Endothelial cell of umbilical vein (primary cell): ENCODE data around the gene SH3D19.

Source experiments
- CTCF ChIP-seq, 2 donors: IDR thresholded peaks; 1 replicate in 1 of 2; 2 replicates in 1 of 2; pipeline ENCODE4 v1.5.1; 2011; ENCODE audit warnings: low read length in 2 of 2, mild to moderate bottlenecking in 2 of 2, moderate library complexity in 2 of 2, control low read depth in 1 of 2, inconsistent platforms in 1 of 2, low read depth in 1 of 2; ENCODE audit not compliant: insufficient read depth in 1 of 2; ENCODE audit errors: extremely low read depth in 1 of 2
- EZH2 ChIP-seq: IDR thresholded peaks from 2 replicates; pipeline ENCODE4 v1.6.1; 2012; ENCODE audit warnings: borderline replicate concordance, low read depth, mild to moderate bottlenecking, moderate library complexity, low read length, inconsistent platforms; ENCODE audit not compliant: severe bottlenecking
- FOS ChIP-seq: IDR thresholded peaks from 2 replicates; pipeline ENCODE4 v1.6.1; 2011; ENCODE audit warnings: mild to moderate bottlenecking, low read length, moderate library complexity, borderline replicate concordance; ENCODE audit not compliant: insufficient read depth
- GATA2 ChIP-seq: IDR thresholded peaks from 2 replicates; pipeline ENCODE4 v1.7.0; 2011; ENCODE audit warnings: low read depth, mild to moderate bottlenecking, moderate library complexity, mixed read lengths, low read length; ENCODE audit not compliant: insufficient read length, insufficient read depth
- JUN ChIP-seq: IDR thresholded peaks from 2 replicates; pipeline ENCODE4 v1.6.1; 2011; ENCODE audit warnings: borderline replicate concordance, low read depth; ENCODE audit not compliant: insufficient read length, insufficient read depth
- MAX ChIP-seq: IDR thresholded peaks from 2 replicates; pipeline ENCODE4 v1.6.1; 2011; ENCODE audit not compliant: insufficient read depth, insufficient read length
- POLR2A ChIP-seq: IDR thresholded peaks from 2 replicates; pipeline ENCODE4 v1.6.1; 2012; ENCODE audit warnings: low read depth, mild to moderate bottlenecking, control low read depth, low read length
- POLR2AphosphoS5 ChIP-seq: IDR thresholded peaks from 2 replicates; pipeline ENCODE4 v1.6.1; 2012; ENCODE audit warnings: low read depth, mild to moderate bottlenecking, control low read depth, low read length, moderate library complexity; ENCODE audit not compliant: insufficient read depth

GRCh38 chr4:151167561-151167960, 157.8 kb downstream of the SH3D19 start:
- TF ChIP-seq CTCF (IDR thresholded peaks at IDR 0.05; ENCODE audit: extremely low read depth in 1 of 2, insufficient read depth in 1 of 2, low read depth in 1 of 2, low read length in 2 of 2) = no peak
- no peak for TF ChIP-seq GATA2
- TF ChIP-seq POLR2A = no peak
- TF ChIP-seq POLR2AphosphoS5 = no peak
- no peak for TF ChIP-seq EZH2
- no peak for TF ChIP-seq MAX
- no peak for TF ChIP-seq FOS
- no peak for TF ChIP-seq JUN
